ENCODE measurements around the gene COMT.
A peak's percentile ranks its signal among the peaks of the same experiment; 100 is the strongest.

Gene COMT

GRCh38 chr22:19970031-19970478 is 28.5 kb downstream of the COMT start:
- Histone ChIP-seq H3K4me1 (ENCODE audit: control insufficient read depth, insufficient read depth, low read length) (no peaks in the 10 kb centered on the region), H3K4me3 (ENCODE audit: low read depth, low read length) (no peak overlapping the region), H3K27ac (ENCODE audit: extremely low read depth, low read depth, low read length) (no peak overlapping the region), H3K36me3 (ENCODE audit: control insufficient read depth in 2 of 2, insufficient read depth in 1 of 2, low read length in 2 of 2) (peaks cover 0 to 80% of the 10 kb centered on the region in 2 experiments; a peak in 1 of 3 replicates), H3K9me3 (ENCODE audit: control insufficient read depth, insufficient read depth, low read depth, low read length) (no peaks in the 10 kb centered on the region)
- ChIA-PET CTCF (interaction anchor here (0.5 to 12.8 kb wide), 13 partner anchors 14 to 446 kb away, joined by 3 to 150 read pairs (median 3); no protein-coding TSS in a partner anchor), POLR2A (interaction anchor here (1.0 to 5.8 kb wide), 2 partner anchors 14 to 43 kb away, joined by 4 to 26 read pairs; no protein-coding TSS in a partner anchor)
- TF ChIP-seq ZNF623 (tag by site-specific recombination; IDR thresholded peaks at IDR 0.05) (no peak), KLF7 (tag by site-specific recombination; IDR thresholded peaks at IDR 0.05; ENCODE audit: borderline replicate concordance) (no peak), ZBTB7A (tag by site-specific recombination; IDR thresholded peaks at IDR 0.05; ENCODE audit: low read depth) (no peak), KLF10 (tag by site-specific recombination; IDR thresholded peaks at IDR 0.05) (no peak), ZNF76 (tag by site-specific recombination; IDR thresholded peaks at IDR 0.05; ENCODE audit: borderline replicate concordance, low read depth) (no peak), SP3 (tag by site-specific recombination; IDR thresholded peaks at IDR 0.05) (no peak), ZNF549 (tag by site-specific recombination; IDR thresholded peaks at IDR 0.05) (no peak), RBAK (tag by site-specific recombination; IDR thresholded peaks at IDR 0.05) (no peak), TCF7L2 (IDR thresholded peaks at IDR 0.05; ENCODE audit: borderline replicate concordance, low read depth, low read length) (no peak), BCL11A (tag by site-specific recombination; IDR thresholded peaks at IDR 0.05; ENCODE audit: low read depth) (no peak), SCRT1 (tag by site-specific recombination; IDR thresholded peaks at IDR 0.05; ENCODE audit: borderline replicate concordance) (peak; percentile 66; the same call in 1 of the 2 replicates), ZNF335 (tag by site-specific recombination; conservative IDR thresholded peaks at IDR 0.05) (no peak), KLF8 (tag by site-specific recombination; IDR thresholded peaks at IDR 0.05) (no peak), ZNF777 (tag by site-specific recombination; IDR thresholded peaks at IDR 0.05; ENCODE audit: borderline replicate concordance) (no peak), ZNF704 (tag by site-specific recombination; IDR thresholded peaks at IDR 0.05) (no peak), ZNF311 (tag by site-specific recombination; IDR thresholded peaks at IDR 0.05; ENCODE audit: borderline replicate concordance) (no peak), ZNF23 (tag by site-specific recombination; IDR thresholded peaks at IDR 0.05; ENCODE audit: borderline replicate concordance) (no peak), ZNF10 (tag by site-specific recombination; IDR thresholded peaks at IDR 0.05) (no peak), ZNF26 (tag by site-specific recombination; IDR thresholded peaks at IDR 0.05) (no peak), GLIS1 (tag by site-specific recombination; IDR thresholded peaks at IDR 0.05) (peak; percentile 61), BCL11B (tag by site-specific recombination; IDR thresholded peaks at IDR 0.05; ENCODE audit: low read depth) (no peak), GLIS2 (tag by site-specific recombination; IDR thresholded peaks at IDR 0.05) (peak; percentile 77)
- TF ChIP-seq, protein P1, sequence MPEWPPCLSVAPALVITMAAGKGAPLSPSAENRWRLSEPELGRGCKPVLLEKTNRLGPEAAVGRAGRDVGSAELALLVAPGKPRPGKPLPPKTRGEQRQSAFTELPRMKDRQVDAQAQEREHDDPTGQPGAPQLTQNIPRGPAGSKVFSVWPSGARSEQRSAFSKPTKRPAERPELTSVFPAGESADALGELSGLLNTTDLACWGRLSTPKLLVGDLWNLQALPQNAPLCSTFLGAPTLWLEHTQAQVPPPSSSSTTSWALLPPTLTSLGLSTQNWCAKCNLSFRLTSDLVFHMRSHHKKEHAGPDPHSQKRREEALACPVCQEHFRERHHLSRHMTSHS (tag by site-specific recombination; IDR thresholded peaks at IDR 0.05): no peak
- TF ChIP-seq, protein P2, sequence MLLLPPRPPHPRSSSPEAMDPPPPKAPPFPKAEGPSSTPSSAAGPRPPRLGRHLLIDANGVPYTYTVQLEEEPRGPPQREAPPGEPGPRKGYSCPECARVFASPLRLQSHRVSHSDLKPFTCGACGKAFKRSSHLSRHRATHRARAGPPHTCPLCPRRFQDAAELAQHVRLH (tag by site-specific recombination; IDR thresholded peaks at IDR 0.05): no peak
- TF ChIP-seq, protein P3, sequence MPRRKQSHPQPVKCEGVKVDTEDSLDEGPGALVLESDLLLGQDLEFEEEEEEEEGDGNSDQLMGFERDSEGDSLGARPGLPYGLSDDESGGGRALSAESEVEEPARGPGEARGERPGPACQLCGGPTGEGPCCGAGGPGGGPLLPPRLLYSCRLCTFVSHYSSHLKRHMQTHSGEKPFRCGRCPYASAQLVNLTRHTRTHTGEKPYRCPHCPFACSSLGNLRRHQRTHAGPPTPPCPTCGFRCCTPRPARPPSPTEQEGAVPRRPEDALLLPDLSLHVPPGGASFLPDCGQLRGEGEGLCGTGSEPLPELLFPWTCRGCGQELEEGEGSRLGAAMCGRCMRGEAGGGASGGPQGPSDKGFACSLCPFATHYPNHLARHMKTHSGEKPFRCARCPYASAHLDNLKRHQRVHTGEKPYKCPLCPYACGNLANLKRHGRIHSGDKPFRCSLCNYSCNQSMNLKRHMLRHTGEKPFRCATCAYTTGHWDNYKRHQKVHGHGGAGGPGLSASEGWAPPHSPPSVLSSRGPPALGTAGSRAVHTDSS (tag by site-specific recombination; IDR thresholded peaks at IDR 0.05): no peak
